Liver (tissue), 3 donors: ENCODE measurements around the gene PHKG2.

ENCODE experiments used
- ATF3 ChIP-seq: IDR thresholded peaks from 2 replicates; pipeline ENCODE4 v1.6.1; 2016; ENCODE audit warnings: antibody characterized with exemption
- CTCF ChIP-seq: fragments of 150-350 bp; IDR thresholded peaks from 2 replicates; pipeline ENCODE4 v1.5.1; 2017; ENCODE audit warnings: improper control_type of control experiment, low read depth, low read length; ENCODE audit not compliant: missing input control
- MAX ChIP-seq: IDR thresholded peaks from 2 replicates; pipeline ENCODE4 v1.6.1; 2016; ENCODE audit warnings: antibody characterized with exemption
- RAD21 ChIP-seq, 2 donors: IDR thresholded peaks; 2 replicates each; pipeline ENCODE4 v1.6.1; 2016; ENCODE audit warnings: antibody characterized with exemption in 2 of 2, mild to moderate bottlenecking in 2 of 2
- REST ChIP-seq: IDR thresholded peaks from 2 replicates; pipeline ENCODE4 v1.6.1; 2016; ENCODE audit warnings: antibody characterized with exemption, mild to moderate bottlenecking
- SP1 ChIP-seq: IDR thresholded peaks from 2 replicates; pipeline ENCODE4 v1.6.1; 2018; ENCODE audit warnings: antibody characterized with exemption, mild to moderate bottlenecking
- donor health status: healthy.
- donor health status: healthy.

- no peak for TF ChIP-seq CTCF
- TF ChIP-seq RAD21 (IDR thresholded peaks at IDR 0.05): no peak
- TF ChIP-seq REST: no peak
- TF ChIP-seq MAX: no peak
- TF ChIP-seq ATF3: no peak
- TF ChIP-seq SP1: no peak
Measured at GRCh38 chr16:30780021-30780420, 31.8 kb downstream of the PHKG2 start.
